GM12878 (cell line): Measurements from ENCODE around the gene ZNF329. TPM values are rescaled to one million over a fixed set of nuclear protein-coding genes. Genes with fewer than 3 reads are reported as not detected.

ENCODE experiments used
- ATAC-seq: fragments of 200-7000 bp; cut with Tn5 transposase; 3 replicates; pipeline ENCODE4 v1.9.1; 2020; ENCODE audit warnings: mild to moderate bottlenecking, moderate library complexity
- BruUV-seq: library from RNA; stranded (reverse); fragments of 400-500 nt; replicated peaks from 2 replicates; lab custom pipeline; 2021; lab: Mats Ljungman, UMichigan
- CTCF ChIA-PET: fragments of 300-600 bp; sonication (Branson Sonifier 250); formaldehyde crosslinking; extraction: SDS; loops from one replicate; lab custom pipeline; 2021; ENCODE audit warnings: inconsistent platforms; lab: Yijun Ruan, JAX
- POLR2A ChIA-PET: fragments of 350-600 bp; formaldehyde crosslinking; extraction: SDS; loops from one replicate; lab custom pipeline; 2021; ENCODE audit warnings: inconsistent platforms; lab: Charles Lee
- RAD21 ChIA-PET: fragments of 300-600 bp; sonication (Branson Sonifier 250); formaldehyde crosslinking; loops from one replicate; lab custom pipeline; 2023; ENCODE audit warnings: antibody characterized with exemption; ENCODE audit not compliant: unreplicated experiment; lab: Charles Lee
- SMC1A ChIA-PET: fragments of 300-600 bp; sonication (Branson Sonifier 250); formaldehyde crosslinking; loops from one replicate; lab custom pipeline; 2023; ENCODE audit not compliant: unreplicated experiment, uncharacterized antibody; lab: Charles Lee
- DNase-seq: peaks from one replicate; pipeline ENCODE4 v3.0.0-alpha.2; 2011; ENCODE audit warnings: low read depth, low spot score
- FAIRE-seq: peaks from 3 replicates; lab custom pipeline; 2011; peaks lifted over from hg19 to GRCh38; lab: Jason Lieb, UNC
- H2AFZ ChIP-seq: 2 replicates; pipeline ENCODE4 v1.6.0; 2011; ENCODE audit warnings: low read depth, low read length, control low read depth; ENCODE audit not compliant: control insufficient read depth
- H3K27ac ChIP-seq: 2 replicates; pipeline ENCODE4 v1.5.1; 2011; ENCODE audit warnings: control low read depth; ENCODE audit not compliant: control insufficient read depth, insufficient read depth
- H3K27me3 ChIP-seq, 2 experiments: replicated peaks in 1 of 2; 2 replicates each; pipeline versions ENCODE4 v1.6.0 to v1.6.1; 2011; ENCODE audit warnings: low read length in 1 of 2; ENCODE audit not compliant: control insufficient read depth in 2 of 2, insufficient read depth in 2 of 2
- H3K36me3 ChIP-seq, 2 experiments: 2 replicates each; pipeline ENCODE4 v1.5.1; 2011; ENCODE audit warnings: low read length in 1 of 2; ENCODE audit not compliant: control insufficient read depth in 2 of 2, insufficient read depth in 2 of 2
- H3K4me1 ChIP-seq: 2 replicates; pipeline ENCODE4 v1.6.1; 2011; ENCODE audit warnings: mild to moderate bottlenecking, low read length, moderate library complexity, mixed read lengths; ENCODE audit not compliant: control insufficient read depth, insufficient read depth
- H3K4me2 ChIP-seq: 2 replicates; pipeline ENCODE4 v1.6.0; 2011; ENCODE audit warnings: control low read depth; ENCODE audit not compliant: control insufficient read depth, insufficient read depth
- H3K4me3 ChIP-seq: fragments of 200-600 bp; sonication (generic); 2 replicates; pipeline ENCODE4 v1.5.1; 2016
- H3K79me2 ChIP-seq: 2 replicates; pipeline ENCODE4 v1.6.0; 2011; ENCODE audit warnings: low read length; ENCODE audit not compliant: control insufficient read depth, insufficient read depth
- H3K9ac ChIP-seq: 2 replicates; pipeline ENCODE4 v1.8.0; 2011; ENCODE audit warnings: low read length, control low read depth, mixed read lengths; ENCODE audit not compliant: control insufficient read depth, insufficient read depth
- H3K9me3 ChIP-seq: replicated peaks from 3 replicates; pipeline ENCODE4 v1.5.1; 2011; ENCODE audit warnings: mild to moderate bottlenecking, low read length; ENCODE audit not compliant: control insufficient read depth, insufficient read depth
- H4K20me1 ChIP-seq: 2 replicates; pipeline ENCODE4 v1.6.0; 2011; ENCODE audit not compliant: control insufficient read depth, insufficient read depth
- EZH2 ChIP-seq: IDR thresholded peaks from 2 replicates; pipeline ENCODE4 v1.6.1; 2012; ENCODE audit warnings: low read depth, mild to moderate bottlenecking, control low read depth, inconsistent platforms, low read length, borderline replicate concordance; ENCODE audit not compliant: control insufficient read depth
- MTA2 ChIP-seq: fragments of 450-650 bp; IDR thresholded peaks from 2 replicates; pipeline ENCODE4 v1.6.1; 2016; ENCODE audit warnings: low read depth, mild to moderate bottlenecking, moderate library complexity
- NBN ChIP-seq: fragments of 450-650 bp; IDR thresholded peaks from 2 replicates; pipeline ENCODE4 v1.6.1; 2016
- WGBS: methylation state at CpG from one replicate; pipeline ENCODE4 v1.1.6; 2016; ENCODE audit warnings: low lambda C conversion rate; ENCODE audit not compliant: insufficient replicate concordance, insufficient coverage; ENCODE audit errors: missing lambda C conversion rate; 5-methylcytosine and 5-hydroxymethylcytosine counted together
- in situ Hi-C: fragments of 300-500 bp; cut with MboI; formaldehyde crosslinking; loops from 9 replicates; pipeline ENCODE4 v1.14.3; 2018; ENCODE audit warnings: mixed read lengths
- intact Hi-C: fragments of 100-400 bp; cut with micrococcal nuclease; formaldehyde crosslinking; loops from one replicate; pipeline ENCODE4 v1.14.2; 2022; ENCODE audit not compliant: unreplicated experiment
- polyA plus RNA-seq, 11 experiments: library from polyadenylated mRNA; depleted of rRNA in 4 of 11; unstranded in 6 of 11; stranded (reverse) in 5 of 11; fragments of >200 nt; fragmentation: Nextera tagmentation in 4 of 11; fragmentation: Illumina TruSeq in 1 of 11; extraction: Ambion mirVana in 4 of 11; extraction: Trizol in 1 of 11; gene quantifications; 1 replicate in 1 of 11; 2 replicates in 10 of 11; pipeline versions ENCODE4 v1.2.1 to v1.2.3, GENCODE V29; 2011 to 2016; ENCODE audit warnings: inconsistent platforms in 2 of 11, missing spikeins in 2 of 11, low read depth in 1 of 11
- total RNA-seq, 4 experiments: library from RNA; depleted of rRNA in 3 of 4; stranded (reverse); fragments of >200 nt in 3 of 4; fragmentation: Illumina TruSeq in 1 of 4; extraction: Trizol in 1 of 4; gene quantifications; 2 replicates each; pipeline versions ENCODE4 v1.2.1 to v1.2.3, GENCODE V29; 2013 to 2021
- TF ChIP-seq, protein P1 (sequence below): IDR thresholded peaks from 2 replicates; pipeline ENCODE4 v1.6.1; 2011; ENCODE audit warnings: mild to moderate bottlenecking, low read depth, low read length, moderate library complexity; ENCODE audit not compliant: insufficient replicate concordance

The ZNF329 gene
- total and polyA plus RNA-seq, 10 of the 15 experiments (the other 5 are each of a cell fraction or from before 2014, with no cell fraction given), result 0.11 to 4.7 (median 0.56) TPM; not detected in 1

GRCh38 chr19:58182577-58182988 lies 32.0 kb upstream of the ZNF329 start:
- RAD21 ChIA-PET, result interaction anchor here (0.6 to 1.0 kb wide), 3 partner anchors 277 to 704 kb away, joined by 3 to 4 read pairs (median 3); partner anchors contain the start of gene ZBTB45
- DNase-seq (no peak), FAIRE-seq (peak; percentile 13), ATAC-seq (peak; percentile 83)
- Histone ChIP-seq H3K4me2 (peak overlapping the region; percentile 96), H3K4me3 (peak overlapping the region; percentile 67), H3K4me1 (peaks cover 10% of the 10 kb centered on the region), H3K27me3 (no peaks in the 10 kb centered on the region), H3K27ac (peak overlapping the region; percentile 98), H3K9ac (peak overlapping the region; percentile 34; the same call in 1 of the 2 replicates), H2AFZ (peak overlapping the region; percentile 93), H4K20me1 (no peaks in the 10 kb centered on the region), H3K79me2 (peaks cover 8% of the 10 kb centered on the region), H3K36me3 (peaks cover 0 to 11% of the 10 kb centered on the region in 2 experiments; a peak in 1 of 4 replicates), H3K9me3 (peaks cover 43% of the 10 kb centered on the region)
- intact Hi-C loops (no loop called here), in situ Hi-C loops (no loop called here)
- no TSS peak for BruUV-seq
- 4% methylated on average over 9 of the region's 17 CpGs for WGBS
- CTCF ChIA-PET, result interaction anchor here (1.4 kb wide), 3 partner anchors 42 to 336 kb away, joined by 3 to 4 read pairs (median 3); partner anchors contain the start of gene ZNF497
- 0 out of 2 replicates have a peak, but pooled peaks have one; percentile 26 for TF ChIP-seq MTA2
- TF ChIP-seq, protein P1, sequence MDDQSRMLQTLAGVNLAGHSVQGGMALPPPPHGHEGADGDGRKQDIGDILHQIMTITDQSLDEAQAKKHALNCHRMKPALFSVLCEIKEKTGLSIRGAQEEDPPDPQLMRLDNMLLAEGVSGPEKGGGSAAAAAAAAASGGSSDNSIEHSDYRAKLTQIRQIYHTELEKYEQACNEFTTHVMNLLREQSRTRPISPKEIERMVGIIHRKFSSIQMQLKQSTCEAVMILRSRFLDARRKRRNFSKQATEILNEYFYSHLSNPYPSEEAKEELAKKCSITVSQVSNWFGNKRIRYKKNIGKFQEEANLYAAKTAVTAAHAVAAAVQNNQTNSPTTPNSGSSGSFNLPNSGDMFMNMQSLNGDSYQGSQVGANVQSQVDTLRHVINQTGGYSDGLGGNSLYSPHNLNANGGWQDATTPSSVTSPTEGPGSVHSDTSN, result peak; percentile 74
- TF ChIP-seq EZH2, result no peak
- 0 out of 2 replicates have a peak, but pooled peaks have one; percentile 12 for TF ChIP-seq NBN
- POLR2A ChIA-PET, result interaction anchor here (1.0 to 1.2 kb wide), 2 partner anchors 10 to 97 kb away, joined by 3 to 4 read pairs; no protein-coding TSS in a partner anchor
- SMC1A ChIA-PET, result interaction anchor here (1.1 to 1.4 kb wide), 2 partner anchors 124 to 142 kb away, joined by 3 read pairs; no protein-coding TSS in a partner anchor
